Duodenal mucosa (tissue), 2 donors: ENCODE data around the gene DSN1.

Source experiments
- H3K27ac ChIP-seq: one replicate; pipeline ENCODE4 v1.7.0; 2013; ENCODE audit warnings: low read depth, low read length
- H3K27me3 ChIP-seq, 2 donors: one replicate each; pipeline ENCODE4 v1.7.0; 2013; ENCODE audit warnings: low read length in 2 of 2, control low read depth in 1 of 2; ENCODE audit not compliant: insufficient read depth in 2 of 2, control insufficient read depth in 1 of 2
- H3K36me3 ChIP-seq, 2 donors: one replicate each; pipeline ENCODE4 v1.7.0; 2013; ENCODE audit warnings: low read length in 2 of 2, control low read depth in 1 of 2; ENCODE audit not compliant: insufficient read depth in 2 of 2, control insufficient read depth in 1 of 2
- H3K4me1 ChIP-seq, 2 donors: one replicate each; pipeline ENCODE4 v1.7.0; 2013; ENCODE audit warnings: low read length in 2 of 2, control low read depth in 1 of 2; ENCODE audit not compliant: insufficient read depth in 2 of 2, control insufficient read depth in 1 of 2
- H3K4me3 ChIP-seq, 2 donors: one replicate each; pipeline ENCODE4 v1.7.0; 2013; ENCODE audit warnings: low read length in 2 of 2, low read depth in 1 of 2
- H3K9ac ChIP-seq, 2 donors: one replicate each; pipeline ENCODE4 v1.7.0; 2013; ENCODE audit warnings: low read length in 2 of 2, low read depth in 1 of 2
- H3K9me3 ChIP-seq, 2 donors: one replicate each; pipeline ENCODE4 v1.7.0; 2013; ENCODE audit warnings: low read length in 2 of 2, control low read depth in 1 of 2; ENCODE audit not compliant: control insufficient read depth in 1 of 2

DSN1 gene

GRCh38 chr20:36761125-36761524 lies 12.4 kb downstream of the DSN1 start:
- H3K4me3 ChIP-seq, result no peak overlapping the region
- H3K9me3 ChIP-seq, result no peaks in the 10 kb centered on the region
- no peak overlapping the region for H3K9ac ChIP-seq
- H3K4me1 ChIP-seq, result no peaks in the 10 kb centered on the region
- H3K27me3 ChIP-seq, result no peaks in the 10 kb centered on the region
- peaks cover 2 to 13% of the 10 kb centered on the region in 2 donors for H3K36me3 ChIP-seq
- no peak overlapping the region for H3K27ac ChIP-seq

GRCh38 chr20:36760647-36761046 lies 12.9 kb downstream of the DSN1 start:
- Histone ChIP-seq H3K4me1 (no peaks in the 10 kb centered on the region), H3K9ac (no peak overlapping the region), H3K4me3 (no peak overlapping the region), H3K27ac (no peak overlapping the region), H3K27me3 (no peaks in the 10 kb centered on the region), H3K36me3 (peaks cover 4 to 17% of the 10 kb centered on the region in 2 donors), H3K9me3 (no peaks in the 10 kb centered on the region)

- H3K36me3 ChIP-seq, result peaks cover 7 to 32% of the 10 kb centered on the region in 2 donors
- H3K4me1 ChIP-seq, result no peaks in the 10 kb centered on the region
- H3K4me3 ChIP-seq, result no peak overlapping the region
- no peak overlapping the region for H3K27ac ChIP-seq
- no peak overlapping the region for H3K9ac ChIP-seq
- H3K27me3 ChIP-seq, result no peaks in the 10 kb centered on the region
- no peaks in the 10 kb centered on the region for H3K9me3 ChIP-seq
Measured at GRCh38 chr20:36758276-36758675, 15.3 kb downstream of the DSN1 start.

- H3K9me3 ChIP-seq, result no peaks in the 10 kb centered on the region
- H3K36me3 ChIP-seq, result peaks cover 14 to 47% of the 10 kb centered on the region in 2 donors
- H3K4me1 ChIP-seq, result no peaks in the 10 kb centered on the region
- no peaks in the 10 kb centered on the region for H3K27me3 ChIP-seq
- no peak overlapping the region for H3K9ac ChIP-seq
- no peak overlapping the region for H3K27ac ChIP-seq
- H3K4me3 ChIP-seq, result no peak overlapping the region
Measured at GRCh38 chr20:36756496-36756895, 17.1 kb downstream of the DSN1 start.

- H3K4me3 ChIP-seq, result no peak overlapping the region
- no peaks in the 10 kb centered on the region for H3K27me3 ChIP-seq
- peaks cover 14 to 47% of the 10 kb centered on the region in 2 donors for H3K36me3 ChIP-seq
- H3K27ac ChIP-seq, result no peak overlapping the region
- H3K9ac ChIP-seq, result no peak overlapping the region
- H3K4me1 ChIP-seq, result no peaks in the 10 kb centered on the region
- H3K9me3 ChIP-seq, result no peaks in the 10 kb centered on the region
Measured at GRCh38 chr20:36754656-36755222, 18.8 kb downstream of the DSN1 start.

- Histone ChIP-seq H3K4me1 (no peaks in the 10 kb centered on the region), H3K9me3 (no peaks in the 10 kb centered on the region), H3K36me3 (peaks cover 12 to 44% of the 10 kb centered on the region in 2 donors), H3K9ac (no peak overlapping the region), H3K4me3 (no peak overlapping the region), H3K27me3 (no peaks in the 10 kb centered on the region), H3K27ac (no peak overlapping the region)
Measured at GRCh38 chr20:36752582-36752981, 21.0 kb downstream of the DSN1 start.

GRCh38 chr20:36745927-36746659 lies 27.5 kb downstream of the DSN1 start, which contains the start of gene NDRG3:
Gene NDRG3, minus strand, starts transcription at chr20:36746090. Its CDS starts 24,355 bp downstream, at chr20:36721735.
- no peaks in the 10 kb centered on the region for H3K27me3 ChIP-seq
- H3K9me3 ChIP-seq, result no peaks in the 10 kb centered on the region
- H3K36me3 ChIP-seq, result no peaks in the 10 kb centered on the region
- peak within 1 kb of the TSS; percentile 72 to 75 for H3K9ac ChIP-seq
- peaks cover 7 to 9% of the 10 kb centered on the region in 2 donors for H3K4me1 ChIP-seq
- peak within 1 kb of the TSS; percentile 91 to 92 for H3K4me3 ChIP-seq
- peak within 1 kb of the TSS; percentile 72 for H3K27ac ChIP-seq

- Histone ChIP-seq H3K4me1 (peaks cover 7 to 9% of the 10 kb centered on the region in 2 donors), H3K9me3 (no peaks in the 10 kb centered on the region), H3K27ac (no peak overlapping the region), H3K4me3 (peak overlapping the region; percentile 84 to 92), H3K36me3 (no peaks in the 10 kb centered on the region), H3K27me3 (no peaks in the 10 kb centered on the region), H3K9ac (peak overlapping the region; percentile 64 to 72)
Measured at GRCh38 chr20:36745234-36745926, 28.2 kb downstream of the DSN1 start.

- Histone ChIP-seq H3K4me1 (peaks cover 7 to 9% of the 10 kb centered on the region in 2 donors), H3K4me3 (peak overlapping the region; percentile 84 to 92), H3K27me3 (no peaks in the 10 kb centered on the region), H3K9ac (peak overlapping the region; percentile 64 to 72), H3K27ac (no peak overlapping the region), H3K9me3 (no peaks in the 10 kb centered on the region), H3K36me3 (no peaks in the 10 kb centered on the region)
Measured at GRCh38 chr20:36744764-36745191, 28.8 kb downstream of the DSN1 start.

GRCh38 chr20:36744243-36744642 lies 29.3 kb downstream of the DSN1 start:
- H3K36me3 ChIP-seq, result no peaks in the 10 kb centered on the region
- peaks cover 7 to 9% of the 10 kb centered on the region in 2 donors for H3K4me1 ChIP-seq
- no peak overlapping the region for H3K27ac ChIP-seq
- no peaks in the 10 kb centered on the region for H3K27me3 ChIP-seq
- H3K4me3 ChIP-seq, result no peak overlapping the region
- no peak overlapping the region for H3K9ac ChIP-seq
- H3K9me3 ChIP-seq, result no peaks in the 10 kb centered on the region
